ENCODE results near the gene CSPG5.

Gene CSPG5

GRCh38 chr3:47594792-47595191, 16.1 kb upstream of the CSPG5 start:
- Histone ChIP-seq H3K27me3 (no peaks in the 10 kb centered on the region), H3K36me3 (peaks cover 17% of the 10 kb centered on the region), H3K27ac (no peak overlapping the region), H3K9me3 (no peaks in the 10 kb centered on the region), H3K4me1 (ENCODE audit: control insufficient read depth in 1 of 2, insufficient read depth in 1 of 2, low read depth in 1 of 2, low read length in 1 of 2) (no peaks in the 10 kb centered on the region), H3K4me3 (ENCODE audit: low read depth in 1 of 2, low read length in 1 of 2) (no peak overlapping the region)
- no peak for TF ChIP-seq CTCF (IDR thresholded peaks at IDR 0.05)

- TF ChIP-seq CTCF (IDR thresholded peaks at IDR 0.05) = no peak
- Histone ChIP-seq H3K27ac (no peak overlapping the region), H3K9me3 (no peaks in the 10 kb centered on the region), H3K4me1 (ENCODE audit: control insufficient read depth in 1 of 2, insufficient read depth in 1 of 2, low read depth in 1 of 2, low read length in 1 of 2) (no peaks in the 10 kb centered on the region), H3K4me3 (ENCODE audit: low read depth in 1 of 2, low read length in 1 of 2) (no peak overlapping the region), H3K36me3 (peaks cover 37% of the 10 kb centered on the region), H3K27me3 (no peaks in the 10 kb centered on the region)
Measured at GRCh38 chr3:47592066-47592795, 13.6 kb upstream of the CSPG5 start.

GRCh38 chr3:47590216-47590615, 11.6 kb upstream of the CSPG5 start:
- no peaks in the 10 kb centered on the region for H3K9me3 ChIP-seq
- H3K4me1 ChIP-seq (ENCODE audit: control insufficient read depth in 1 of 2, insufficient read depth in 1 of 2, low read depth in 1 of 2, low read length in 1 of 2) = no peaks in the 10 kb centered on the region
- no peaks in the 10 kb centered on the region for H3K27me3 ChIP-seq
- H3K27ac ChIP-seq = no peak overlapping the region
- TF ChIP-seq CTCF (IDR thresholded peaks at IDR 0.05) = no peak
- no peak overlapping the region for H3K4me3 ChIP-seq (ENCODE audit: low read depth in 1 of 2, low read length in 1 of 2)
- H3K36me3 ChIP-seq = peaks cover 44% of the 10 kb centered on the region

- Histone ChIP-seq H3K4me1 (ENCODE audit: control insufficient read depth in 1 of 2, insufficient read depth in 1 of 2, low read depth in 1 of 2, low read length in 1 of 2) (no peaks in the 10 kb centered on the region), H3K36me3 (peaks cover 48% of the 10 kb centered on the region), H3K27ac (no peak overlapping the region), H3K27me3 (no peaks in the 10 kb centered on the region), H3K4me3 (ENCODE audit: low read depth in 1 of 2, low read length in 1 of 2) (no peak overlapping the region), H3K9me3 (no peaks in the 10 kb centered on the region)
- TF ChIP-seq CTCF (IDR thresholded peaks at IDR 0.05) = no peak
Measured at GRCh38 chr3:47588587-47588986, 9.9 kb upstream of the CSPG5 start.

GRCh38 chr3:47588053-47588452, 9.4 kb upstream of the CSPG5 start:
- H3K4me1 ChIP-seq (ENCODE audit: control insufficient read depth in 1 of 2, insufficient read depth in 1 of 2, low read depth in 1 of 2, low read length in 1 of 2) = no peaks in the 10 kb centered on the region
- no peak overlapping the region for H3K27ac ChIP-seq
- no peak for TF ChIP-seq CTCF (IDR thresholded peaks at IDR 0.05)
- H3K27me3 ChIP-seq = peaks cover 3% of the 10 kb centered on the region
- peaks cover 48% of the 10 kb centered on the region for H3K36me3 ChIP-seq
- H3K4me3 ChIP-seq (ENCODE audit: low read depth in 1 of 2, low read length in 1 of 2) = no peak overlapping the region
- H3K9me3 ChIP-seq = no peaks in the 10 kb centered on the region

Measured in neutrophil (primary cell).